GM12878 (cell line): ENCODE results near the gene DNAAF3. TPM values are rescaled to one million over a fixed set of nuclear protein-coding genes. Genes with fewer than 3 reads are reported as not detected.
A peak's percentile ranks its signal among the peaks of the same experiment; 100 is the strongest.

Experiments
- ATAC-seq: fragments of 200-7000 bp; cut with Tn5 transposase; 3 replicates; pipeline ENCODE4 v1.9.1; 2020; ENCODE audit warnings: mild to moderate bottlenecking, moderate library complexity
- BruUV-seq: library from RNA; stranded (reverse); fragments of 400-500 nt; replicated peaks from 2 replicates; lab custom pipeline; 2021; lab: Mats Ljungman, UMichigan
- CTCF ChIA-PET: fragments of 300-600 bp; sonication (Branson Sonifier 250); formaldehyde crosslinking; extraction: SDS; loops from one replicate; lab custom pipeline; 2021; ENCODE audit warnings: inconsistent platforms; lab: Yijun Ruan, JAX
- POLR2A ChIA-PET: fragments of 350-600 bp; formaldehyde crosslinking; extraction: SDS; loops from one replicate; lab custom pipeline; 2021; ENCODE audit warnings: inconsistent platforms; lab: Charles Lee
- RAD21 ChIA-PET: fragments of 300-600 bp; sonication (Branson Sonifier 250); formaldehyde crosslinking; loops from one replicate; lab custom pipeline; 2023; ENCODE audit warnings: antibody characterized with exemption; ENCODE audit not compliant: unreplicated experiment; lab: Charles Lee
- SMC1A ChIA-PET: fragments of 300-600 bp; sonication (Branson Sonifier 250); formaldehyde crosslinking; loops from one replicate; lab custom pipeline; 2023; ENCODE audit not compliant: unreplicated experiment, uncharacterized antibody; lab: Charles Lee
- DNase-seq: peaks from one replicate; pipeline ENCODE4 v3.0.0-alpha.2; 2011; ENCODE audit warnings: low read depth, low spot score
- FAIRE-seq: peaks from 3 replicates; lab custom pipeline; 2011; peaks lifted over from hg19 to GRCh38; lab: Jason Lieb, UNC
- H2AFZ ChIP-seq: 2 replicates; pipeline ENCODE4 v1.6.0; 2011; ENCODE audit warnings: low read depth, low read length, control low read depth; ENCODE audit not compliant: control insufficient read depth
- H3K27ac ChIP-seq: 2 replicates; pipeline ENCODE4 v1.5.1; 2011; ENCODE audit warnings: control low read depth; ENCODE audit not compliant: control insufficient read depth, insufficient read depth
- H3K27me3 ChIP-seq, 2 experiments: replicated peaks in 1 of 2; 2 replicates each; pipeline versions ENCODE4 v1.6.0 to v1.6.1; 2011; ENCODE audit warnings: low read length in 1 of 2; ENCODE audit not compliant: control insufficient read depth in 2 of 2, insufficient read depth in 2 of 2
- H3K36me3 ChIP-seq, 2 experiments: 2 replicates each; pipeline ENCODE4 v1.5.1; 2011; ENCODE audit warnings: low read length in 1 of 2; ENCODE audit not compliant: control insufficient read depth in 2 of 2, insufficient read depth in 2 of 2
- H3K4me1 ChIP-seq: 2 replicates; pipeline ENCODE4 v1.6.1; 2011; ENCODE audit warnings: mild to moderate bottlenecking, low read length, moderate library complexity, mixed read lengths; ENCODE audit not compliant: control insufficient read depth, insufficient read depth
- H3K4me2 ChIP-seq: 2 replicates; pipeline ENCODE4 v1.6.0; 2011; ENCODE audit warnings: control low read depth; ENCODE audit not compliant: control insufficient read depth, insufficient read depth
- H3K4me3 ChIP-seq: fragments of 200-600 bp; sonication (generic); 2 replicates; pipeline ENCODE4 v1.5.1; 2016
- H3K79me2 ChIP-seq: 2 replicates; pipeline ENCODE4 v1.6.0; 2011; ENCODE audit warnings: low read length; ENCODE audit not compliant: control insufficient read depth, insufficient read depth
- H3K9ac ChIP-seq: 2 replicates; pipeline ENCODE4 v1.8.0; 2011; ENCODE audit warnings: low read length, control low read depth, mixed read lengths; ENCODE audit not compliant: control insufficient read depth, insufficient read depth
- H3K9me3 ChIP-seq: replicated peaks from 3 replicates; pipeline ENCODE4 v1.5.1; 2011; ENCODE audit warnings: mild to moderate bottlenecking, low read length; ENCODE audit not compliant: control insufficient read depth, insufficient read depth
- H4K20me1 ChIP-seq: 2 replicates; pipeline ENCODE4 v1.6.0; 2011; ENCODE audit not compliant: control insufficient read depth, insufficient read depth
- EGR1 ChIP-seq, 2 experiments: IDR thresholded peaks; 1 replicate in 1 of 2; 2 replicates in 1 of 2; pipeline ENCODE4 v1.6.1; 2011 to 2012; ENCODE audit warnings: low read depth in 2 of 2, low read length in 2 of 2, borderline replicate concordance in 1 of 2, mild to moderate bottlenecking in 1 of 2, moderate library complexity in 1 of 2
- HCFC1 ChIP-seq: fragments of 150-350 bp; IDR thresholded peaks from 2 replicates; pipeline ENCODE4 v1.6.1; 2014; ENCODE audit warnings: low read length
- STAT1 ChIP-seq: fragments of 450-650 bp; conservative IDR thresholded peaks from 2 replicates; pipeline ENCODE4 v1.6.1; 2014; ENCODE audit warnings: antibody characterized with exemption, mild to moderate bottlenecking
- TARDBP ChIP-seq: IDR thresholded peaks from 2 replicates; pipeline ENCODE4 v1.6.1; 2016; ENCODE audit warnings: borderline replicate concordance
- TCF3 ChIP-seq: IDR thresholded peaks from 2 replicates; pipeline ENCODE4 v1.6.1; 2012; ENCODE audit warnings: low read depth, mild to moderate bottlenecking, low read length, borderline replicate concordance; ENCODE audit not compliant: insufficient read depth
- ZNF274 ChIP-seq: IDR thresholded peaks from one replicate; pipeline ENCODE4 v1.8.0; 2011; ENCODE audit not compliant: insufficient read length, insufficient read depth
- WGBS: methylation state at CpG from one replicate; pipeline ENCODE4 v1.1.6; 2016; ENCODE audit warnings: low lambda C conversion rate; ENCODE audit not compliant: insufficient replicate concordance, insufficient coverage; ENCODE audit errors: missing lambda C conversion rate; 5-methylcytosine and 5-hydroxymethylcytosine counted together
- in situ Hi-C: fragments of 300-500 bp; cut with MboI; formaldehyde crosslinking; loops from 9 replicates; pipeline ENCODE4 v1.14.3; 2018; ENCODE audit warnings: mixed read lengths
- intact Hi-C: fragments of 100-400 bp; cut with micrococcal nuclease; formaldehyde crosslinking; loops from one replicate; pipeline ENCODE4 v1.14.2; 2022; ENCODE audit not compliant: unreplicated experiment
- polyA plus RNA-seq, 11 experiments: library from polyadenylated mRNA; depleted of rRNA in 4 of 11; unstranded in 6 of 11; stranded (reverse) in 5 of 11; fragments of >200 nt; fragmentation: Nextera tagmentation in 4 of 11; fragmentation: Illumina TruSeq in 1 of 11; extraction: Ambion mirVana in 4 of 11; extraction: Trizol in 1 of 11; gene quantifications; 1 replicate in 1 of 11; 2 replicates in 10 of 11; pipeline versions ENCODE4 v1.2.1 to v1.2.3, GENCODE V29; 2011 to 2016; ENCODE audit warnings: inconsistent platforms in 2 of 11, missing spikeins in 2 of 11, low read depth in 1 of 11
- total RNA-seq, 4 experiments: library from RNA; depleted of rRNA in 3 of 4; stranded (reverse); fragments of >200 nt in 3 of 4; fragmentation: Illumina TruSeq in 1 of 4; extraction: Trizol in 1 of 4; gene quantifications; 2 replicates each; pipeline versions ENCODE4 v1.2.1 to v1.2.3, GENCODE V29; 2013 to 2021
- TF ChIP-seq, protein P1 (sequence below): IDR thresholded peaks from 2 replicates; pipeline ENCODE4 v1.6.1; 2012; ENCODE audit warnings: improper control_type of control experiment, low read depth, low read length; ENCODE audit not compliant: insufficient replicate concordance
- TF ChIP-seq, protein P2 (sequence below): fragments of 450-650 bp; formaldehyde crosslinking; IDR thresholded peaks from 2 replicates; pipeline ENCODE4 v1.5.0; 2022; ENCODE audit warnings: mild to moderate bottlenecking, missing genetic modification characterization

Gene DNAAF3
- total and polyA plus RNA-seq, 10 of the 15 experiments (the other 5 are each of a cell fraction or from before 2014, with no cell fraction given), result not detected

DNA sequence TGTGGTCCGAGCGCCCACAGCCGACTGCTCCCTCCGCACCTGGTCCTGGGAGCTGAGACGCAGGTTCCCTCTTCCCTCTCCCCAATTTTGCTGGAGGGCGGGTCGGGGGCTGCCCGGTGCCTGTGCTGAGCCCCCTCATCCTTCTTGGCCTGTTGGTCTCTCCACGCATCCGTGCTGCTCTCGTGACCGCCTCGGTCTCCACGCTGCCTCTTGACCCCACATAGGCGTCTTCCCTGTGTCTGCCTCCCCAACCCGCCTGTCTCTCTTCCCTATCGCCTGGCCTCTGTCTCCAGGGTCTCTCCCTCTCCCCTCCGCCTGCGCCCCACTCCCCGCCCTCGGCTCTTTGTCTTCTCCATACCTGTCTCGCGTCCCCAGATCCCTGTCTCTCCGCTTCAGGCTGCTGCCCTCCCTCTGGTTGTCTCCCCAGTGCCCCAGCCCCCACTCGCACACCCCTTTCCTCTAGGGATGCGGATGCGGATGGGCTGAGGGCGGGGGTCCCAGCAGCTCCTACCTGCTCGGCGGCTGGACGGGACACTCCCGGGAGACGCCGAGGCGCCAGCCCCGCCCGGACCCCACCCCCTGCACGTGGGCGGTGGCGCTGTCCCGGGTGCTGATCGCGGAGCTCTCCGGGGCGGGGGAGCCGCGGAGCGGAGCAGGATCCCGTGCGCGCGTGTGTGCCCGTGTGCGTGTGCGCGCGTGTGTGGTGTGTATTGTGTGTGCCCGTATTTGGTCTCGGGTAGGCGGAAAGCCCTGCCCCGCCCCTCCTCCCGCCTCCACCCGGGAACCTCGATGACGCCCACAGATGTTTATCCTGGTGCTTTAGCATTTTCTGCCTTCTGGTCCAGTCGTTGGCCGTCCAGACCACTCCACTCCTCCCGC, 13.4 kb upstream of the DNAAF3 start, which contains the start of gene SYT5 (continued):
- peak; percentile 56 to 98 for TF ChIP-seq EGR1 (IDR thresholded peaks at IDR 0.05; ENCODE audit: borderline replicate concordance in 1 of 2, low read depth in 2 of 2, low read length in 2 of 2)

DNA sequence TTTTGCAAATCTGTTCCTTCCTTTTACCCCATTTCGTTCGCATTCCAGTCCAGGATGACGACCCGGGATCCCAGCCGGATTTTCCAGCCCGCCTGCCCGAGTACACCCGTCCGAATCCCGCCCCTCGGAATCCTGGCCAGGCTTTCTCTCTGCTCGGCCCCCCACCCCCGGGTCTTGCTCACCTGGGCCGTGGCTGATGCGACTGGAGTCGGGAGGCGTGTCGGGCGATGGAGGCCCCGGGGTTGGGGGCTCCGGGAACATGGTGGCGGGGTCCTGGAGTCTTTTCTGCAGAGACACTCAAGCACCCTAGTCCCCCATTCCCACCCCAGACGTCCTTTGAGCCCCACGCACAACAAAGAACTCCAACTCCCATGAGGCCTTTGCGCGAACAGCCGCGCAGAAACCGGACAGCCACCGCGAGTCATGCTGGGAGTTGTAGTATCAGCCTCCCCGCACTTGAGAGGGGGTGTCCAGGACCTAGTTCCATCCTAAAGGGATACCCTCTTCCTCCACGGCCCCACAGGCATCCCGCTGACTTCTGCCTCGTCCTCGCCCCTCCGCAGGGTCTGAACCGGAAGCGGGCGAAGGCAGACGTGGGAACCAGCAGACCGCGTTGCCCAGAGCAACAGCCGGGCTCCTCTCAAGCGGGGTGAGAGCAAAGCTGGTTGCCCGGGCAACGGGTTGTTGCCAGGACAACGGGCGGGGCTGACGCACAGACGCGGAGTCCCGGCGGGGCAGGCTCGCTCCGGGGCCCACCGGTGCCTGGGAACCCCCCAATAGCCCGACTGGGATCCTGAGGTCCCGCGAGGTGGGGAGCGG, 12.6 kb upstream of the DNAAF3 start:
- FAIRE-seq, result peak; percentile 90
- TF ChIP-seq, protein P1, sequence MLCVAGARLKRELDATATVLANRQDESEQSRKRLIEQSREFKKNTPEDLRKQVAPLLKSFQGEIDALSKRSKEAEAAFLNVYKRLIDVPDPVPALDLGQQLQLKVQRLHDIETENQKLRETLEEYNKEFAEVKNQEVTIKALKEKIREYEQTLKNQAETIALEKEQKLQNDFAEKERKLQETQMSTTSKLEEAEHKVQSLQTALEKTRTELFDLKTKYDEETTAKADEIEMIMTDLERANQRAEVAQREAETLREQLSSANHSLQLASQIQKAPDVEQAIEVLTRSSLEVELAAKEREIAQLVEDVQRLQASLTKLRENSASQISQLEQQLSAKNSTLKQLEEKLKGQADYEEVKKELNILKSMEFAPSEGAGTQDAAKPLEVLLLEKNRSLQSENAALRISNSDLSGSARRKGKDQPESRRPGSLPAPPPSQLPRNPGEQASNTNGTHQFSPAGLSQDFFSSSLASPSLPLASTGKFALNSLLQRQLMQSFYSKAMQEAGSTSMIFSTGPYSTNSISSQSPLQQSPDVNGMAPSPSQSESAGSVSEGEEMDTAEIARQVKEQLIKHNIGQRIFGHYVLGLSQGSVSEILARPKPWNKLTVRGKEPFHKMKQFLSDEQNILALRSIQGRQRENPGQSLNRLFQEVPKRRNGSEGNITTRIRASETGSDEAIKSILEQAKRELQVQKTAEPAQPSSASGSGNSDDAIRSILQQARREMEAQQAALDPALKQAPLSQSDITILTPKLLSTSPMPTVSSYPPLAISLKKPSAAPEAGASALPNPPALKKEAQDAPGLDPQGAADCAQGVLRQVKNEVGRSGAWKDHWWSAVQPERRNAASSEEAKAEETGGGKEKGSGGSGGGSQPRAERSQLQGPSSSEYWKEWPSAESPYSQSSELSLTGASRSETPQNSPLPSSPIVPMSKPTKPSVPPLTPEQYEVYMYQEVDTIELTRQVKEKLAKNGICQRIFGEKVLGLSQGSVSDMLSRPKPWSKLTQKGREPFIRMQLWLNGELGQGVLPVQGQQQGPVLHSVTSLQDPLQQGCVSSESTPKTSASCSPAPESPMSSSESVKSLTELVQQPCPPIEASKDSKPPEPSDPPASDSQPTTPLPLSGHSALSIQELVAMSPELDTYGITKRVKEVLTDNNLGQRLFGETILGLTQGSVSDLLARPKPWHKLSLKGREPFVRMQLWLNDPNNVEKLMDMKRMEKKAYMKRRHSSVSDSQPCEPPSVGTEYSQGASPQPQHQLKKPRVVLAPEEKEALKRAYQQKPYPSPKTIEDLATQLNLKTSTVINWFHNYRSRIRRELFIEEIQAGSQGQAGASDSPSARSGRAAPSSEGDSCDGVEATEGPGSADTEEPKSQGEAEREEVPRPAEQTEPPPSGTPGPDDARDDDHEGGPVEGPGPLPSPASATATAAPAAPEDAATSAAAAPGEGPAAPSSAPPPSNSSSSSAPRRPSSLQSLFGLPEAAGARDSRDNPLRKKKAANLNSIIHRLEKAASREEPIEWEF, result no peak
- TF ChIP-seq ZNF274 (no peak), TCF3 (no peak), STAT1 (no peak), HCFC1 (peak; percentile 95), TARDBP (peak; percentile 90)
- TF ChIP-seq, protein P2, sequence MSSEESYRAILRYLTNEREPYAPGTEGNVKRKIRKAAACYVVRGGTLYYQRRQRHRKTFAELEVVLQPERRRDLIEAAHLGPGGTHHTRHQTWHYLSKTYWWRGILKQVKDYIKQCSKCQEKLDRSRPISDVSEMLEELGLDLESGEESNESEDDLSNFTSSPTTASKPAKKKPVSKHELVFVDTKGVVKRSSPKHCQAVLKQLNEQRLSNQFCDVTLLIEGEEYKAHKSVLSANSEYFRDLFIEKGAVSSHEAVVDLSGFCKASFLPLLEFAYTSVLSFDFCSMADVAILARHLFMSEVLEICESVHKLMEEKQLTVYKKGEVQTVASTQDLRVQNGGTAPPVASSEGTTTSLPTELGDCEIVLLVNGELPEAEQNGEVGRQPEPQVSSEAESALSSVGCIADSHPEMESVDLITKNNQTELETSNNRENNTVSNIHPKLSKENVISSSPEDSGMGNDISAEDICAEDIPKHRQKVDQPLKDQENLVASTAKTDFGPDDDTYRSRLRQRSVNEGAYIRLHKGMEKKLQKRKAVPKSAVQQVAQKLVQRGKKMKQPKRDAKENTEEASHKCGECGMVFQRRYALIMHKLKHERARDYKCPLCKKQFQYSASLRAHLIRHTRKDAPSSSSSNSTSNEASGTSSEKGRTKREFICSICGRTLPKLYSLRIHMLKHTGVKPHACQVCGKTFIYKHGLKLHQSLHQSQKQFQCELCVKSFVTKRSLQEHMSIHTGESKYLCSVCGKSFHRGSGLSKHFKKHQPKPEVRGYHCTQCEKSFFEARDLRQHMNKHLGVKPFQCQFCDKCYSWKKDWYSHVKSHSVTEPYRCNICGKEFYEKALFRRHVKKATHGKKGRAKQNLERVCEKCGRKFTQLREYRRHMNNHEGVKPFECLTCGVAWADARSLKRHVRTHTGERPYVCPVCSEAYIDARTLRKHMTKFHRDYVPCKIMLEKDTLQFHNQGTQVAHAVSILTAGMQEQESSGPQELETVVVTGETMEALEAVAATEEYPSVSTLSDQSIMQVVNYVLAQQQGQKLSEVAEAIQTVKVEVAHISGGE (CRISPR knock-in tag), result no peak

More for the DNA sequence above, 12.6 kb upstream of the DNAAF3 start:
- no peaks in the 10 kb centered on the region; a peak in 2 of 4 replicates for H3K27me3 ChIP-seq
- ChIA-PET RAD21 (no interaction called here), SMC1A (interaction anchor here (1.3 kb wide), 1 partner anchor 76 kb away, joined by 3 read pairs; no protein-coding TSS in a partner anchor), CTCF (interaction anchor here (2.0 kb wide), 1 partner anchor 160 kb away, joined by 4 read pairs; the partner anchor contains the start of gene KMT5C), POLR2A (interaction anchor here (0.7 kb wide), 1 partner anchor 501 kb away, joined by 3 read pairs; no protein-coding TSS in a partner anchor)
- no peaks in the 10 kb centered on the region for H3K79me2 ChIP-seq
- WGBS, result 9% methylated on average over 53 of the region's 61 CpGs
- no peak overlapping the region for H3K9ac ChIP-seq
- peaks cover 1% of the 10 kb centered on the region; the same call in 1 of the 3 replicates for H3K9me3 ChIP-seq
- H3K27ac ChIP-seq, result no peak overlapping the region
- no TSS peak for BruUV-seq
- peak overlapping the region; percentile 77 for H3K4me2 ChIP-seq
- in situ Hi-C loops (no loop called here), intact Hi-C loops (no loop called here)
- no peaks in the 10 kb centered on the region for H3K36me3 ChIP-seq
- no peaks in the 10 kb centered on the region for H4K20me1 ChIP-seq
- ATAC-seq, result peak; percentile 93
- H3K4me1 ChIP-seq, result peaks cover 12% of the 10 kb centered on the region
- peak overlapping the region; percentile 35; the same call in 1 of the 2 replicates for H3K4me3 ChIP-seq
- peak; percentile 40 for DNase-seq
- peak overlapping the region; percentile 61 for H2AFZ ChIP-seq
